HEK293 (cell line): Measurements from ENCODE around the gene PALD1.

Source experiments
- AEBP2 ChIP-seq: fragments of 450-650 bp; formaldehyde crosslinking; IDR thresholded peaks from 2 replicates; pipeline ENCODE4 v1.5.1; 2016; ENCODE audit warnings: missing biosample characterization, missing genetic modification characterization, borderline replicate concordance
- REST ChIP-seq: fragments of 450-650 bp; formaldehyde crosslinking; IDR thresholded peaks from 2 replicates; pipeline ENCODE4 v1.5.1; 2016; ENCODE audit warnings: missing biosample characterization, missing genetic modification characterization
- SP2 ChIP-seq: fragments of 450-650 bp; formaldehyde crosslinking; IDR thresholded peaks from 2 replicates; pipeline ENCODE4 v1.5.1; 2016; ENCODE audit warnings: missing biosample characterization, missing genetic modification characterization
- ZNF121 ChIP-seq: fragments of 450-650 bp; formaldehyde crosslinking; IDR thresholded peaks from 2 replicates; pipeline ENCODE4 v1.5.1; 2016; ENCODE audit warnings: missing biosample characterization, missing genetic modification characterization
- ZNF184 ChIP-seq: fragments of 450-650 bp; IDR thresholded peaks from 2 replicates; pipeline ENCODE4 v1.5.1; 2018; ENCODE audit warnings: missing biosample characterization, mild to moderate bottlenecking, missing genetic modification characterization
- ZNF530 ChIP-seq: fragments of 450-650 bp; formaldehyde crosslinking; IDR thresholded peaks from 2 replicates; pipeline ENCODE4 v1.5.1; 2016; ENCODE audit warnings: low read depth, missing biosample characterization, missing genetic modification characterization
- ZNF654 ChIP-seq: fragments of 450-650 bp; formaldehyde crosslinking; IDR thresholded peaks from 2 replicates; pipeline ENCODE4 v1.5.1; 2016; ENCODE audit warnings: low read depth, missing biosample characterization, missing genetic modification characterization
- ZNF785 ChIP-seq: fragments of 450-650 bp; formaldehyde crosslinking; IDR thresholded peaks from 2 replicates; pipeline ENCODE4 v1.5.1; 2016; ENCODE audit warnings: missing biosample characterization, missing genetic modification characterization
- TF ChIP-seq, protein P1 (sequence below): fragments of 450-650 bp; IDR thresholded peaks from 2 replicates; pipeline ENCODE4 v1.5.1; 2018; ENCODE audit warnings: missing biosample characterization, missing genetic modification characterization
- TF ChIP-seq, protein P2 (sequence below): fragments of 450-650 bp; formaldehyde crosslinking; IDR thresholded peaks from 2 replicates; pipeline ENCODE4 v1.5.1; 2016; ENCODE audit warnings: missing biosample characterization, missing genetic modification characterization

DNA sequence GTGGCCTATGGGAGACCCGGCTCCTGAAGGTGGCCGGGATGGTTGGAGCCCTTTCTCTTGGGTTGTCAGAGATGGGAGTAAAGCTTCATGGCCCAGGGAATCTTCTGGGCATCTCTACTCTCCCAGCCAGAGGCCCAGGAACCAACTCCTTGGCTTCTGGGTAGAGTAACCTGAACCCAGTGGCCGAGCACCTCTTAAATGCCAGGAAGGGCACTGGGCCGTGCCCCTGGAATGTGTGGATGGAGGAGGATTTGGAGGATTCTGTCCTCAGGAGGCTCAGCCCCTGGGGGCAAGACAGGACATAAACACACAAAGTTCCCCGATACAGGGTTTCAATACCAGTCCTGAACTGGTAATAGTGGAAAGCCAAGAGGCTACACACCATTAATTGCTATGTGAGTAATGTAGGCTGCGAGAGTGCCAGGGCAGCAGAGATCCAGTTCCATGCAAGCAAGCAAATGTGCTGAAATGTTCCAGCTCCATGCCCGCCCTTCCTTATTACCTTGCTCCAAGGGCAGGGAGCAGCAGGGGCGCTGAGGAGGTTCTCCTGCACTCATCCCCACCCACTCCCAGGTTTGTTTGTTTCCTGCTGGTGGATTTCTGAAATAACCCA is 1.2 kb downstream of the PALD1 start:
- TF ChIP-seq, protein P1, sequence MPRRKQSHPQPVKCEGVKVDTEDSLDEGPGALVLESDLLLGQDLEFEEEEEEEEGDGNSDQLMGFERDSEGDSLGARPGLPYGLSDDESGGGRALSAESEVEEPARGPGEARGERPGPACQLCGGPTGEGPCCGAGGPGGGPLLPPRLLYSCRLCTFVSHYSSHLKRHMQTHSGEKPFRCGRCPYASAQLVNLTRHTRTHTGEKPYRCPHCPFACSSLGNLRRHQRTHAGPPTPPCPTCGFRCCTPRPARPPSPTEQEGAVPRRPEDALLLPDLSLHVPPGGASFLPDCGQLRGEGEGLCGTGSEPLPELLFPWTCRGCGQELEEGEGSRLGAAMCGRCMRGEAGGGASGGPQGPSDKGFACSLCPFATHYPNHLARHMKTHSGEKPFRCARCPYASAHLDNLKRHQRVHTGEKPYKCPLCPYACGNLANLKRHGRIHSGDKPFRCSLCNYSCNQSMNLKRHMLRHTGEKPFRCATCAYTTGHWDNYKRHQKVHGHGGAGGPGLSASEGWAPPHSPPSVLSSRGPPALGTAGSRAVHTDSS = no peak
- TF ChIP-seq ZNF785 (tag by site-specific recombination) = no peak
- TF ChIP-seq, protein P2, sequence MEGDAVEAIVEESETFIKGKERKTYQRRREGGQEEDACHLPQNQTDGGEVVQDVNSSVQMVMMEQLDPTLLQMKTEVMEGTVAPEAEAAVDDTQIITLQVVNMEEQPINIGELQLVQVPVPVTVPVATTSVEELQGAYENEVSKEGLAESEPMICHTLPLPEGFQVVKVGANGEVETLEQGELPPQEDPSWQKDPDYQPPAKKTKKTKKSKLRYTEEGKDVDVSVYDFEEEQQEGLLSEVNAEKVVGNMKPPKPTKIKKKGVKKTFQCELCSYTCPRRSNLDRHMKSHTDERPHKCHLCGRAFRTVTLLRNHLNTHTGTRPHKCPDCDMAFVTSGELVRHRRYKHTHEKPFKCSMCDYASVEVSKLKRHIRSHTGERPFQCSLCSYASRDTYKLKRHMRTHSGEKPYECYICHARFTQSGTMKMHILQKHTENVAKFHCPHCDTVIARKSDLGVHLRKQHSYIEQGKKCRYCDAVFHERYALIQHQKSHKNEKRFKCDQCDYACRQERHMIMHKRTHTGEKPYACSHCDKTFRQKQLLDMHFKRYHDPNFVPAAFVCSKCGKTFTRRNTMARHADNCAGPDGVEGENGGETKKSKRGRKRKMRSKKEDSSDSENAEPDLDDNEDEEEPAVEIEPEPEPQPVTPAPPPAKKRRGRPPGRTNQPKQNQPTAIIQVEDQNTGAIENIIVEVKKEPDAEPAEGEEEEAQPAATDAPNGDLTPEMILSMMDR = no peak
- 0 out of 2 replicates have a peak, but pooled peaks have one; percentile 10 for TF ChIP-seq SP2 (tag by site-specific recombination)
- TF ChIP-seq ZNF654 (tag by site-specific recombination) = no peak
- no peak for TF ChIP-seq AEBP2 (tag by site-specific recombination)
- TF ChIP-seq ZNF184 = no peak
- TF ChIP-seq REST = no peak
- TF ChIP-seq ZNF530 (tag by site-specific recombination) = no peak
- no peak for TF ChIP-seq ZNF121 (tag by site-specific recombination)
